GM10248 (cell line): ENCODE measurements around the gene PAQR6.

ENCODE experiments used
- CTCF ChIA-PET: fragments of 300-600 bp; sonication (Branson Sonifier 250); formaldehyde crosslinking; extraction: SDS; loops from one replicate; lab custom pipeline; 2021; ENCODE audit warnings: antibody characterized with exemption; lab: Yijun Ruan, JAX
- POLR2A ChIA-PET: fragments of 350-650 bp; sonication (Branson Sonifier 250); formaldehyde crosslinking; extraction: SDS; loops from one replicate; lab custom pipeline; 2020; ENCODE audit warnings: antibody characterized with exemption; lab: Yijun Ruan, JAX
- DNase-seq: peaks from one replicate; pipeline ENCODE4 v3.0.0; 2012; ENCODE audit errors: extremely low spot score
- TF ChIP-seq, protein P1 (sequence below): IDR thresholded peaks from 2 replicates; pipeline ENCODE4 v1.5.1; 2012; ENCODE audit warnings: mild to moderate bottlenecking, low read depth; ENCODE audit errors: extremely low read depth, missing control alignments, control extremely low read depth

Gene PAQR6

GRCh38 chr1:156289857-156290256 is 42.0 kb upstream of the PAQR6 start:
- TF ChIP-seq, protein P1, sequence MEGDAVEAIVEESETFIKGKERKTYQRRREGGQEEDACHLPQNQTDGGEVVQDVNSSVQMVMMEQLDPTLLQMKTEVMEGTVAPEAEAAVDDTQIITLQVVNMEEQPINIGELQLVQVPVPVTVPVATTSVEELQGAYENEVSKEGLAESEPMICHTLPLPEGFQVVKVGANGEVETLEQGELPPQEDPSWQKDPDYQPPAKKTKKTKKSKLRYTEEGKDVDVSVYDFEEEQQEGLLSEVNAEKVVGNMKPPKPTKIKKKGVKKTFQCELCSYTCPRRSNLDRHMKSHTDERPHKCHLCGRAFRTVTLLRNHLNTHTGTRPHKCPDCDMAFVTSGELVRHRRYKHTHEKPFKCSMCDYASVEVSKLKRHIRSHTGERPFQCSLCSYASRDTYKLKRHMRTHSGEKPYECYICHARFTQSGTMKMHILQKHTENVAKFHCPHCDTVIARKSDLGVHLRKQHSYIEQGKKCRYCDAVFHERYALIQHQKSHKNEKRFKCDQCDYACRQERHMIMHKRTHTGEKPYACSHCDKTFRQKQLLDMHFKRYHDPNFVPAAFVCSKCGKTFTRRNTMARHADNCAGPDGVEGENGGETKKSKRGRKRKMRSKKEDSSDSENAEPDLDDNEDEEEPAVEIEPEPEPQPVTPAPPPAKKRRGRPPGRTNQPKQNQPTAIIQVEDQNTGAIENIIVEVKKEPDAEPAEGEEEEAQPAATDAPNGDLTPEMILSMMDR, result no peak
- no peak for DNase-seq
- ChIA-PET POLR2A (no interaction called here), CTCF (no interaction called here)

DNA sequence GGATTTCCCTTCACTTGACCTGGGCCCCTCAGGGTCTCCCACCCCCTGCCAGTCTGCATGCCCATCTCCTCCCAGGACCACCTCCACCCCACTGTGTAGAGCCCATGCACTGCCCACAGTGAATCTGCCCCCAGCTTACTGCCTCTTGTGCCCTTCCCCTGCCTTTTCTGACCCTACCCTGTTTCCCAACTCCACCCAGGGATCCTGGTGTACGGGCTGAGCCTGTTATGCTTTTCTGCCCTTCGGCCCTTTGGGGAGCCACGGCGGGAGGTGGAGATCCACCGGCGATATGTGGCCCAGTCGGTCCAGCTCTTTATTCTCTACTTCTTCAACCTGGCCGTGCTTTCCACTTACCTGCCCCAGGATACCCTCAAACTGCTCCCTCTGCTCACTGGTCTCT is 38.2 kb upstream of the PAQR6 start:
- POLR2A ChIA-PET, result no interaction called here
- no peak for DNase-seq
- TF ChIP-seq, protein P1, result no peak
- CTCF ChIA-PET, result interaction anchor here (1.3 kb wide), 1 partner anchor 34 kb away, joined by 4 read pairs; no protein-coding TSS in a partner anchor

DNA sequence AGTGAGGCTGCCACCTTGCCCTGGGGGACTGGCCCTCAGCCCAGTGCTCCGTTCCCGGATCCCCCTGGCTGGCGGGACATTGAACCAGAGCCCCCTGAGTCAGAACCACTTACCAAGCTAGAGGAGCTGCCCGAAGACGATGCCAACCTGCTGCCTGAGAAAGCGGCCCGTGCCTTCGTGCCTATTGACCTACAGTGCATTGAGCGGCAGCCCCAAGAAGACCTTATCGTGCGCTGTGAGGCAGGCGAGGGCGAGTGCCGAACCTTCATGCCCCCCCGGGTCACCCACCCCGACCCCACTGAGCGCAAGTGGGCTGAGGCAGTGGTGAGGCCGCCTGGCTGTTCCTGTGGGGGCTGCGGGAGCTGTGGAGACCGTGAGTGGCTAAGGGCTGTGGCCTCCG is 37.6 kb upstream of the PAQR6 start:
- POLR2A ChIA-PET, result no interaction called here
- TF ChIP-seq, protein P1, result no peak
- CTCF ChIA-PET, result interaction anchor here (1.5 to 3.5 kb wide), 3 partner anchors 12 to 53 kb away, joined by 4 to 14 read pairs (median 7); no protein-coding TSS in a partner anchor
- no peak for DNase-seq

DNA sequence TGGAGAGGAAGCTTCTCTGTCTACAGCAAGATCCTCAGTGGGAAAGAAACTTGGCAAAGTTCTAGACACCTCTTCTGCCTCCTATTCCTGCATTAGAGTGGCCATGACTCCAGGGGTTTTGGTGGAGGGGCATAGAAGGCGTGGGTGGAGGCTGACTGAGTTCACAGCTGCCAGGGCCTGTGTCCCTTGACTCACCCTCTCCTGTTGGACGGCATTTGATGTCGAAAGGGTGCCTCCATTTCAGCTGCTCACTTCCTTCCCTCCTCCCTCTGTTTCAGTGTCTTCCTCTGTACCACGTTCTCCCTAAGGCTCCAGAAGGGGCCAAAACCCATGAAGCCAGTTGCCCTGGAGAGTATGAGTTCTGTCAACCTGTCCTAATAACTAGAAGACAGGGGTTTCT is 36.9 kb upstream of the PAQR6 start:
- ChIA-PET CTCF (interaction anchor here (1.5 to 4.3 kb wide), 5 partner anchors 10 to 143 kb away, joined by 4 to 19 read pairs (median 7); no protein-coding TSS in a partner anchor), POLR2A (no interaction called here)
- TF ChIP-seq, protein P1, result no peak
- no peak for DNase-seq

GRCh38 chr1:156284112-156284511 is 36.3 kb upstream of the PAQR6 start, which contains the start of gene TMEM79:
TSS of gene TMEM79 (plus strand) at chr1:156284325. CDS start at chr1:156285227, 902 bp downstream.
- POLR2A ChIA-PET, result no interaction called here
- CTCF ChIA-PET, result interaction anchor here (0.9 to 4.3 kb wide), 11 partner anchors 10 to 187 kb away, joined by 3 to 19 read pairs (median 4); no protein-coding TSS in a partner anchor

GRCh38 chr1:156283521-156283920 is 35.7 kb upstream of the PAQR6 start:
- CTCF ChIA-PET, result interaction anchor here (0.9 to 4.3 kb wide), 15 partner anchors 10 to 204 kb away, joined by 3 to 19 read pairs (median 4); no protein-coding TSS in a partner anchor
- POLR2A ChIA-PET, result interaction anchor here (0.8 to 1.2 kb wide), 2 partner anchors 90 to 181 kb away, joined by 3 read pairs; partner anchors contain the start of gene SLC25A44
- DNase-seq, result no peak
- TF ChIP-seq, protein P1, result no peak

More at GRCh38 chr1:156284112-156284511, 36.3 kb upstream of the PAQR6 start, which contains the start of gene TMEM79:
- TF ChIP-seq, protein P1, result no peak
- DNase-seq, result no peak
